NCI-H526 treated with DMSO at 0.1 percent for 48 hours (cell line): Measurements from ENCODE around the gene CDH8.
A peak's percentile ranks its signal among the peaks of the same experiment; 100 is the strongest.

Source experiments
- DNase-seq: peaks from one replicate; lab custom pipeline; 2025; lab: John Stamatoyannopoulos, UW

The CDH8 gene

GRCh38 chr16:62036101-62036801, at the start of gene CDH8:
CDH8 (minus strand) TSS chr16:62036438; CDS start chr16:62021403, 15,035 bp downstream.
- DNase-seq: no peak

- DNase-seq: no peak
These were observed 43.0 kb upstream of the CDH8 start for GRCh38 chr16:62079236-62079635.

- no peak for DNase-seq
These were observed 41.8 kb upstream of the CDH8 start for GRCh38 chr16:62077998-62078397.

- DNase-seq: no peak
These were observed 40.6 kb upstream of the CDH8 start for GRCh38 chr16:62076886-62077285.

- DNase-seq: no peak
These were observed 32.5 kb upstream of the CDH8 start for GRCh38 chr16:62068747-62069146.

- DNase-seq: no peak
These were observed 31.7 kb upstream of the CDH8 start for GRCh38 chr16:62067981-62068380.

GRCh38 chr16:62067182-62067581, 30.9 kb upstream of the CDH8 start:
- DNase-seq: no peak

GRCh38 chr16:62066747-62067146, 30.5 kb upstream of the CDH8 start:
- no peak for DNase-seq

- no peak for DNase-seq
These were observed 27.9 kb upstream of the CDH8 start for GRCh38 chr16:62064173-62064572.

- no peak for DNase-seq
These were observed 23.9 kb upstream of the CDH8 start for GRCh38 chr16:62060089-62060488.

GRCh38 chr16:62059527-62059926, 23.3 kb upstream of the CDH8 start:
- no peak for DNase-seq

- DNase-seq: no peak
These were observed 22.2 kb upstream of the CDH8 start for GRCh38 chr16:62058412-62058811.

GRCh38 chr16:62051942-62052341, 15.7 kb upstream of the CDH8 start:
- no peak for DNase-seq

GRCh38 chr16:62050793-62051192, 14.6 kb upstream of the CDH8 start:
- no peak for DNase-seq

- DNase-seq: no peak
These were observed 10.6 kb upstream of the CDH8 start for GRCh38 chr16:62046801-62047200.

- DNase-seq: peak; percentile 39
These were observed 5.2 kb upstream of the CDH8 start for GRCh38 chr16:62041401-62041800.

GRCh38 chr16:62038646-62039045, 2.4 kb upstream of the CDH8 start:
- no peak for DNase-seq

GRCh38 chr16:62038225-62038624, 2.0 kb upstream of the CDH8 start:
- DNase-seq: no peak

- DNase-seq: no peak
These were observed 531 bp upstream of the CDH8 start for GRCh38 chr16:62036802-62037135.

- DNase-seq: peak; percentile 6
These were observed 834 bp downstream of the CDH8 start for GRCh38 chr16:62035115-62036092.

- DNase-seq: no peak
These were observed 1.8 kb downstream of the CDH8 start for GRCh38 chr16:62034231-62035114.

- no peak for DNase-seq
These were observed 3.2 kb downstream of the CDH8 start for GRCh38 chr16:62033065-62033464.
